Activated naive CD8-positive, alpha-beta T cell (primary cell): ENCODE measurements around the gene MCIDAS.

Experiments used
- H3K27ac Mint-ChIP-seq: one replicate; pipeline ENCODE4 v1.8.0; 2021; ENCODE audit warnings: mixed read lengths
- H3K27me3 Mint-ChIP-seq: one replicate; pipeline ENCODE4 v1.8.0; 2021; ENCODE audit warnings: mixed read lengths
- H3K36me3 Mint-ChIP-seq: one replicate; pipeline ENCODE4 v1.8.0; 2021; ENCODE audit warnings: mixed read lengths
- H3K4me1 Mint-ChIP-seq: one replicate; pipeline ENCODE4 v1.8.0; 2021; ENCODE audit warnings: low read depth, mixed read lengths
- H3K4me3 Mint-ChIP-seq: one replicate; pipeline ENCODE4 v1.8.0; 2021; ENCODE audit warnings: mild to moderate bottlenecking, mixed read lengths
- H3K9me3 Mint-ChIP-seq: one replicate; pipeline ENCODE4 v1.8.0; 2021; ENCODE audit warnings: low read depth, mixed read lengths

Gene MCIDAS

GRCh38 chr5:55226934-55227663, at the start of gene MCIDAS:
MCIDAS (minus strand) TSS chr5:55227315; CDS start chr5:55227138, 177 bp downstream.
- Mint-ChIP-seq H3K36me3 (no peaks in the 10 kb centered on the region), H3K27ac (no peak within 1 kb of the TSS), H3K4me3 (peak within 1 kb of the TSS; percentile 76), H3K27me3 (peaks cover 76% of the 10 kb centered on the region), H3K4me1 (peaks cover 42% of the 10 kb centered on the region), H3K9me3 (no peaks in the 10 kb centered on the region)

DNA sequence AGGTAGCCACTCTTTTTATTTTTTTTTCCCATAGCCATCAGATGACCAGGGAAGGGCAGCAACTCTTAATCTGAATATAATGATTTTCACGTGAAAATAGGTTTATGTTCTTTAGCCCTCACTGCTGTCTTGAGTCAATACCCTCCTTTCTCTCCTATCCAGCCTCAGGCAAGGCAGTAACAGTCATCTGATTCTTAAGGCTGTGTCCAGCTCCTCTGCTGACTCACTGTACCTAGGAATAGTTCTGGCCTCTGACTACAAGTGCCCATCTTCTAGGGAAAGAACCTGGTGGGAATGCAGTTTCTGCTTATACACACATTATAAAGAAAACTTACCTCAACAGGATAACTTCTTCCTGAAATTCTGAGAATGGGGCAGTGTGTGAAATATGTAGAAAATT, 49.7 kb upstream of the MCIDAS start:
- H3K36me3 Mint-ChIP-seq, result peaks cover 19% of the 10 kb centered on the region
- H3K27ac Mint-ChIP-seq, result no peak overlapping the region
- no peaks in the 10 kb centered on the region for H3K4me1 Mint-ChIP-seq

GRCh38 chr5:55258339-55258738, 31.2 kb upstream of the MCIDAS start:
- Mint-ChIP-seq H3K36me3 (peaks cover 11% of the 10 kb centered on the region), H3K27ac (no peak overlapping the region), H3K4me1 (no peaks in the 10 kb centered on the region), H3K9me3 (no peaks in the 10 kb centered on the region), H3K4me3 (no peak overlapping the region), H3K27me3 (no peaks in the 10 kb centered on the region)

More for the DNA sequence above, 49.7 kb upstream of the MCIDAS start:
- no peaks in the 10 kb centered on the region for H3K9me3 Mint-ChIP-seq
- no peaks in the 10 kb centered on the region for H3K27me3 Mint-ChIP-seq
- H3K4me3 Mint-ChIP-seq, result no peak overlapping the region

DNA sequence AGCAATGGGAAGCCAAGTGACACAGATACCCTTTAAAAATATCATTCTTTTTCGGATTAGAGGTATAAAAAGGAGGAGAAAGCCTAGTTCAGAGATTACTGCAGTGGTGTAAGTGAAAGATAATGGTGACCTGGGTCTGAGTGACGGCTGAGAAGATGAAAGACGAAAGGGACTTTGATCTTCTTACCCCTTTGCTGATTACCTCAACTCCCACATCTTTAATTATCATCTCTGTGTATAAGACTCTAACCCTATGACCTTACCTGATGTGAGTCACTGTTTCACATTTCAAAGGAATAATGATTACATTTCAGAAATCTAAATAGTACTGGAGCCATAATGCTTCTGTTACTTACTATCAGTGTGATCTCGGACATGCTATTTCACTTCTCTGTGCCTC, 27.7 kb upstream of the MCIDAS start:
- Mint-ChIP-seq H3K27ac (no peak overlapping the region), H3K4me3 (no peak overlapping the region), H3K4me1 (no peaks in the 10 kb centered on the region), H3K36me3 (peaks cover 5% of the 10 kb centered on the region), H3K9me3 (no peaks in the 10 kb centered on the region), H3K27me3 (no peaks in the 10 kb centered on the region)

DNA sequence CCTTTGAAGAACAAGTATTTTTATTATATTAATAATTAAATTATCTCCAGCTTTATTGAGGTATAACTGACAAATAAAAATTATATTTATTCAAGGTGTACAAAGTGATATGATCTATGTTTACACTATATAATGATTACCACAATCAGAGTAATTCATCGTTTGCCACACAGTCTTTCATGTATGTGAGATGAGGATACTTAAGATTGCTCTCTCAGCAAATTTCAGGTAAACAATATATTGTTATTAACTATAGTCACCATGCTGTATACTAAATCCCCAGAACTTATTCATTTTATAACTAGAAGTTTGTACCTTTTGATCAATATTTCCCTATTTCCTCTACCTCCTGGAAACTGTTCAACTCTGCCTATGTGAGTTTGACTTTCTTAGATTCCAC, 22.9 kb upstream of the MCIDAS start:
- no peak overlapping the region for H3K27ac Mint-ChIP-seq
- H3K27me3 Mint-ChIP-seq, result no peaks in the 10 kb centered on the region
- peaks cover 3% of the 10 kb centered on the region for H3K36me3 Mint-ChIP-seq
- peaks cover 12% of the 10 kb centered on the region for H3K9me3 Mint-ChIP-seq
- H3K4me3 Mint-ChIP-seq, result no peak overlapping the region
- H3K4me1 Mint-ChIP-seq, result no peaks in the 10 kb centered on the region

- H3K4me1 Mint-ChIP-seq, result no peaks in the 10 kb centered on the region
- no peak overlapping the region for H3K4me3 Mint-ChIP-seq
- H3K9me3 Mint-ChIP-seq, result no peaks in the 10 kb centered on the region
- peaks cover 17% of the 10 kb centered on the region for H3K27me3 Mint-ChIP-seq
- no peaks in the 10 kb centered on the region for H3K36me3 Mint-ChIP-seq
- H3K27ac Mint-ChIP-seq, result no peak overlapping the region
These were observed 14.6 kb upstream of the MCIDAS start for GRCh38 chr5:55241746-55242145.

GRCh38 chr5:55236800-55237199, 9.7 kb upstream of the MCIDAS start:
- H3K9me3 Mint-ChIP-seq, result no peaks in the 10 kb centered on the region

DNA sequence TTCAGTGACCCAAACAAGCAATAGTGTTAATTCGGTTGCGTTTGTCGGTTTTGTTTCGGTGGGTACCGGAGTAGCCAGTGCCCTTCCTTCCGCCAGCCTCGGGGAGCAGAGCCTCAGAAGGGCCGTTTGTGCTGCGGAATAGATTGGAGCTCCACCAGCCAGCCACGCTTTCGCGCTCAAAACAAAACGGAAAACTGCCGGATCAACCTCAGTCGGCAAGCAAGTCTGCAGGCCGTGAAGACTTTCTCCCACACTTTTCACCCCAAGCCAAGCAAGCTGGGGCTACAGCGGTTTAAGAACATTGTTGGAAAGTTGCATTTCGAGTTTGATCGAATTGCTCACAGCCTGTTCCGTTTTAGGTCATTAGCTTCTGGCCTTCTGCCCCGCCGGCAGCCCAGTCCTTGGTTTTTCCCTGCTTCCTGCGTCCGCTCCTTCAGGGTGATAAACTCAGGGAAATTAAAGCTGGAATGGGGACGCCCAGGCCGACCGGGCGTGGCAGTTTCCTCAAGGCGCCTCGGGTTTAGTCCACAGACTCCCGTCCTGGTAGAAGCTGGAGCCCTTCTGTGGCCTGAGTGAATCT, 7.1 kb upstream of the MCIDAS start:
- Mint-ChIP-seq H3K27me3 (peaks cover 54% of the 10 kb centered on the region), H3K36me3 (no peaks in the 10 kb centered on the region), H3K4me1 (peaks cover 25% of the 10 kb centered on the region), H3K4me3 (peak overlapping the region; percentile 88), H3K27ac (no peak overlapping the region), H3K9me3 (no peaks in the 10 kb centered on the region)

More at GRCh38 chr5:55236800-55237199, 9.7 kb upstream of the MCIDAS start:
- Mint-ChIP-seq H3K36me3 (no peaks in the 10 kb centered on the region), H3K27me3 (peaks cover 37% of the 10 kb centered on the region), H3K4me3 (no peak overlapping the region), H3K4me1 (peaks cover 15% of the 10 kb centered on the region), H3K27ac (no peak overlapping the region)

DNA sequence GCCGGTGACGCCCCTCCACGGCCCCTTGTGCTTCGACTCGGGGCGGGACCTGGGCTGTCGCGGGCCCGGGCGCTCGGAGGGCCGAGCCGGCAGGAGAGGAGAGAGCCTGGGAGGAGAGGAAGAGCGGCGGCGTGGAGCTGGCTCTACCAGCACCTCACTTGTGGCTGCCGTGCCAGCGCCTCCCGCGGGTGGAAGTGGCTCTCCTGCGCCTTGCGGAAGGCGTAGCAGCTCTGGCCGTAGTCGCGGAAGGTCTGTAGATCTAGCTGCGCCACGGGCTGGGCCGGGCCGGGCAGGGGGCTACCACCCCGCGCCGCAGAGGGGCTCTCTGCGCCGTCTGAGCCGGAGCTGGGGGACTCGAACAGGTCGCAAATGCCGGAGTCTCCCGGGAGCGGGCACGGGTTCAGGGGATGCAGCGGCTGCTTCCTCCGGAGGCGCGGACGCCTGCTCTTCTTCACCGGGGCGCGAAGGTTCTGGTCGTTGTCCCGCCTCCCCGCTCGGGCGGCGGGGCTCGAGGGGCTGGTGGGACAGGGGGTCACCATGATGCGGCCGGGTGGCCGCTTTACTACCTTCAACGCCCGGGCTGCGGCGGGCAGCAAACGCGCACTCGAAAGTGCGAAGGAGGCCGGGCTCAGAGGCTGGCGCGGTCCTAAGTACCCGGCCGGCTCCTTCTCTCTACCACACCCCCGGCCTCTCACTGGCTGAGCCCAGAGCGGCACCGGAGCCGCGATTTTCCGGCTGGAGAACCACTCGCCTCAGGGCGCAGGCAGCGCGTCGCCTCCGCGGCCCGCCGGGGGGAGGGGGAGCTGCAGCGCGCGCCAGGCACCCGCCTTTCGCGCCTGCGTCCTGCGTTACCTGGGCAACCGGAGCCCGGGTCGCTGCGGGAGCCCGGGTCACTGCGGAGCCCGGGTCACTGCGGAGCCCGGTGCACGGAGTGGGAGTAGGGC, 6.1 kb upstream of the MCIDAS start, which contains the start of gene CCNO:
Gene CCNO (minus strand): TSS at position 624 of the 944 bp plus-strand sequence. CDS start 85 bp downstream, at position 539.
- H3K27me3 Mint-ChIP-seq, result peaks cover 58% of the 10 kb centered on the region
- peak within 1 kb of the TSS; percentile 88 for H3K4me3 Mint-ChIP-seq
- H3K9me3 Mint-ChIP-seq, result no peaks in the 10 kb centered on the region
- H3K27ac Mint-ChIP-seq, result no peak within 1 kb of the TSS
- peaks cover 25% of the 10 kb centered on the region for H3K4me1 Mint-ChIP-seq
- no peaks in the 10 kb centered on the region for H3K36me3 Mint-ChIP-seq

GRCh38 chr5:55232271-55232984, 5.3 kb upstream of the MCIDAS start:
- Mint-ChIP-seq H3K9me3 (no peaks in the 10 kb centered on the region), H3K36me3 (no peaks in the 10 kb centered on the region), H3K4me3 (peak overlapping the region; percentile 85), H3K27me3 (peaks cover 63% of the 10 kb centered on the region), H3K27ac (no peak overlapping the region), H3K4me1 (peaks cover 32% of the 10 kb centered on the region)

GRCh38 chr5:55231919-55232270, 4.8 kb upstream of the MCIDAS start:
- H3K4me3 Mint-ChIP-seq, result peak overlapping the region; percentile 85

GRCh38 chr5:55231029-55231918, 4.2 kb upstream of the MCIDAS start:
- Mint-ChIP-seq H3K4me3 (peak overlapping the region; percentile 85), H3K9me3 (no peaks in the 10 kb centered on the region), H3K36me3 (no peaks in the 10 kb centered on the region), H3K4me1 (peaks cover 34% of the 10 kb centered on the region), H3K27me3 (peaks cover 61% of the 10 kb centered on the region), H3K27ac (no peak overlapping the region)

More at GRCh38 chr5:55231919-55232270, 4.8 kb upstream of the MCIDAS start:
- Mint-ChIP-seq H3K9me3 (no peaks in the 10 kb centered on the region), H3K27me3 (peaks cover 63% of the 10 kb centered on the region), H3K36me3 (no peaks in the 10 kb centered on the region), H3K4me1 (peaks cover 33% of the 10 kb centered on the region), H3K27ac (no peak overlapping the region)

DNA sequence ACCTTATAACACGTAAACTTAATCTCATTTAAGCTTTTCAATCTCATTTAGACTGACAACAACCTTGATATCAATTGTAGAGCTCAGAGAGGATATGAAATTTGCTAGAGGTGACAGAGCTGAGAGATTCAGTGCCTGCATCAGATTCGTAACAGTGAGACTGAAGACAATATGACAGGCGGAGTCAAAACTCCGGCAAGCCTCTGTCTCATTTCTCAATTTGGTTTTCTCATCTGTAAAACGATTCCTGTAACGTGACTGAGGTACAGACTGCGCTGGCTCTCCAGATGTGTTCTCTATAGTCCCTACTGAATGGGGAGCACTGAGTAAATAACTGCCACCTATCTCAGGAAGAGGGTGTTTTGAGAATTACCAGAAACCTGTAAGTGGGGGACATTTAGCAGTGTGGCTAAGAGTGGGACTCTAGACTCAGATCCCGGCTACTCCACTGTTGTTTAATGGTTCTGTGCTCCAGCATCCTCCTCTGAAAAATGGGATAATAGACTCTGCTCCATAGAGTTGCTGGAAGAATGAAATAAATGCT, 3.0 kb upstream of the MCIDAS start:
- Mint-ChIP-seq H3K27me3 (peaks cover 67% of the 10 kb centered on the region), H3K4me1 (peaks cover 37% of the 10 kb centered on the region), H3K36me3 (no peaks in the 10 kb centered on the region), H3K9me3 (no peaks in the 10 kb centered on the region), H3K4me3 (no peak overlapping the region), H3K27ac (no peak overlapping the region)
